HTR-8/SVneo (cell line): Measurements from ENCODE around the gene ZC3H15.
"Not testable (repeated sequence)": the region's sequence is repeated elsewhere in the genome, so short reads cannot be mapped to it uniquely, and the experiment has no call there.

ENCODE experiments used
- DNase-seq: peaks from one replicate; pipeline ENCODE4 v3.0.0; 2011; ENCODE audit warnings: low spot score, mixed read lengths; ENCODE audit not compliant: insufficient read length
- FAIRE-seq: peaks from 2 replicates; lab custom pipeline; 2011; peaks lifted over from hg19 to GRCh38; lab: Jason Lieb, UNC

ZC3H15 gene

DNA sequence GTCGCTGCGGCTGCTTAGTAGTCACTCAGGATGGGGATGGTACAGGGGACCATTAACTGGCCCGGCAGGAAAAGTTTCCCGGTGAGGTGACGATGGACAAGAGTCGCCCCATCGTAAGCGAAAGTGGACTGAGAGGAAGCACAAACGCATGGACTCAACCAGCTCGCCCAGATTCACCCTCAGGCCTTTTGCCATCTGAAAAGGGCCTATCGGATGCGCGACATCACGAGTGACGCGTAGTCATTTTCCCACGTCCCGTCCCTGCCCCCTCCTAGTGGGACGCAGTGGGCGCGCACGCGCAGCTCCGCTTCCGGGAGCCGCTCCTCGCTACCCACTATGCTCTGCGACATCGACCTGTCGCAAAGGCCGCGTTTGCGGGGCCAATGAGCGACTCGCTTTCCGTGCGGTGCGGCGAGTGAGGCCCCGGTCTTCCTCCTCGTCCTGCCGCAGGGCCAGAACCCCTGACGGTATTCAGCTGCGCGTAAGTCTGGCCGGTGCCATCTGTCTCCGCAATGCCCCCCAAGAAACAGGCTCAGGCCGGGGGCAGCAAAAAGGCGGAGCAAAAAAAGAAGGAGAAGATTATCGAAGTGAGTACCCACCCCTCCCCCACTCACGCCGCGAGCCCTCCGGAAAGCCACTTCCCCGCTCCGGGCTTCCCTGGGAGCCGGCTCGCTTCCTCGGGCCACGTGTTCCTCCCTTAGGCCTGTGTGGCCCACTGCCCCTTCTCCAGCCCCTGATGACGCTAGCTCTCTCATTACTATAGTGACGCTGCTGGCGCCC lies at the start of gene ZC3H15:
Gene ZC3H15, plus strand, starts transcription at position 390 of the 780 bp plus-strand sequence. Its CDS starts 123 bp downstream, at position 513.
- FAIRE-seq (peak; percentile 97), DNase-seq (peak; percentile 91)

DNA sequence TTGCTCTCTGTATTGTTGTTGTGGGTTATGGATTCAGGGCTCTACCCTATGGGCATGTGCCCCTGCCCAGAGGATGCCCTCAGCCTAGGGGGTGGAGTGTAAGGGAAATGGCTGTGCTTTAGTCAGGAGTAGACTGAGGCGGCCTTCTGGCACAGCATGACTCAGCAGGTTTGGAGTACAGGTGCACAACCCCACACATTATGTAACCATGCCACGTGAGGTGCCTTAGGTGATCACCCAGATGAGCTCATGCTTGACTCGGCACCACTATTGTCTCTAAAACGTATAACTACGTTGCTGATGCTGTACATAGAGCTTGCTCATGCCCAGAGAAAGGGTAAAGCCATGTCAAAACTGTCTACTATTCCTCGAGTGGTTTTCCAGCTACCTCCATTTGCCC lies 48.3 kb upstream of the ZC3H15 start:
- no peak for DNase-seq
- FAIRE-seq = no peak

DNA sequence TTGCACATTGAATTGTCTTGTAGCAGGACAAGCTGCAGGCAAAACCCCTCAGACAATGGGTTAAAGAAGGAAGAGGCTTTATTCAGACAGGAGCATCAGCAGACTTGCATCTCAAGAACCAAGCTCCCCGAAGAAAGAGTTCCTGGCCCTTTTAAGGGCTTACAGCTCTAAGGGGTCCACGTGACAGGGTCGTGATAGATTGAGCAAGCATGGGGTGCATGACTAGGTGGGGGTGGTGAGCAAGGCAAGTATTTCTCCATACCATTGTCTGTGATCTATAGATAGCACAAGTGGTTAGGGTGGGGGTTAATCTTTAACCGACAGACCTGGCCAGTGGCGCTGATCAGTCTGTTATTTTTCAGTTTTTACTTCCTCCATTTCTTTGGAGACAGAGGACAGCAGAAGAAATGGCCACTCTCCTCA lies 46.4 kb upstream of the ZC3H15 start:
- DNase-seq, FAIRE-seq: not testable (repeated sequence)

DNA sequence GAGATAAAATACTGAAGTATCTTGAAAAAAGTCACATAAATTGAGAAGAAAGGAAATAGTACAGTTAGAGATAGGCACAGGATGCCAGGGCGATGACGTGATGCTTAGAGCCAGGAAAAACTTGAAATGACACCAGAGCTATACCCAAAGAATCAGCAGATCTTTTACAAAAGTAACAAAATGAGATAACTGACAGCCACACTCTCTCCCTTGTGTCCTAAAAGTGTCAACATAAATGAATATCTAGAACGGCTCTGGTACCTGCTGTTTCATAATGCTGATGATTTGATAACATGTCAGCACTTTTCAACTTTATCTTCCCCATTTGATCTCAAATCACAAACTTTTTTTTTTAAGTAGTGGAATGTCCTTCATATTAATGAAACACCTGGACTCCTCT lies 45.6 kb upstream of the ZC3H15 start:
- DNase-seq (no peak), FAIRE-seq (no peak)

DNA sequence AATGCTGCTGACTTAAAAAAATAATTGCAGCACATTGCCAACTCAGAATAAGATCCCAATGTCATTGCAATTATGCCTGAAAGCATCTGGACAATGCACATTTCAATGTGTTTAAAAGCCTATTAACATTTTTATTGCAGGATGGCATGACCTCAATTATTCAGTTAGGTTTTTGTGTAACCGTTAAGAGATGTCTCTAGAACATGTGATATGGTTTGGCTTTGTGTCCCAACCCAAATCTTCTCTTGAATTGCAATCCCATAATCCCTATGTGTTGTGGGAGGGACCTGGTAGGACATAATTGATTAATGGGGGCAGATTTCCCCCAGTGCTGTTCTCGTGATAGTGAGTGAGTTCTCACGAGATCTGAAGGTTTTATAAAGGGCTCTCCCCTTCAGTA lies 43.2 kb upstream of the ZC3H15 start:
- no peak for DNase-seq
- FAIRE-seq = no peak

DNA sequence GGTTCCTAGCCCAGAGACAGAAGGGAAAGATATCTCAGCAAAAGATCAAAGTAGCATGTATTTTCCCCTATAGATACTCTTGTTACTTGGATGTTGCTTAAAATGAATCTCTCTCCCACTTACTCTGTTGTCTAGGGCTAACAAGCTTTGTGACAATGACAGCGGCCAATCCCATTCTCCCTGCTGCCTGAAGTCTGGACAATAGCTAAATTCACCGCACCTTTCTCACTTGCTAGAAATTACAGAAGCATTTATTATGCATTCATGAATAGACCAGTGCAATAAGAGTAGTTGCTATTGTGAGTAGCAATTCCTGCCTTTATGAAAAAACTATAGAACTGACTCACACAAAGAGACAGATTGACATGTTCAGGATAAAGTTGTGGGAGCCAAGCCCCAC lies 42.2 kb upstream of the ZC3H15 start:
- DNase-seq = no peak
- no peak for FAIRE-seq

DNA sequence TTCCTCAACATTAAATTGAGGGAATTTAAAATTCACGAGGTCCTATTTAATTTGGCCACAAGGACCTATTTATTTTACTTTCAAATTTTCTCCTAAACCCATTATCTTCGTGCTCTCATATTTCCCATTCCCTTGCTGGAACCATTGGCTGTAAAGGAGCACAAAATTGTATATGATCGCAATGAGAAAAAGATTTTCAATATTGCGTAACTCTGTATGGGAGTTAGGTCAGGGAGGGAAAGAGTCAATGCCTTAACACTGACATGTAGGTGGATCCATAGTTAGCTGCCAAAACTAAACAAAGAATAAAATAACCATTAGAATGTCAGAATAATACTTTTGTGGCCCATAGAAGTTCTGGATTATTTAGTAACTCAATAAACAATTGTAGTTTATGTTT lies 40.6 kb upstream of the ZC3H15 start:
- FAIRE-seq (no peak), DNase-seq (no peak)

DNA sequence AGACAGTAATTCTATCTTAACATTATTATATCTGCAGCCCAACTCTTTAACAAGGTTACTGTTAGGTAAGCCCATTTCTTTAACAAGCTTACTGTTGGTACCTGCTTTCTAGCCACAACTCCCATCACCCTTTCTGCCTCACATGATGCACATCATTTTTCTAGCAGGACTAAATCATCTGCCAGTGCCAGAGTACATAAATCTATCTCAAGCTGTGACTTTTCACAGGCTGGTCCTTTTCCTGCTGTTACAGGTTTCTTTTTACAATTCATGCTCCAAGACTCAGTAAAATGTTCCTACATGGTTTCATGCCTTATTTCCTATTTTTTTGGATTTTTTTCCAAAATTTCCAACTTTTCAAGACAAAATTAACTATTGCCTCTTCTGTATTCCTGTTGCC lies 30.4 kb upstream of the ZC3H15 start:
- FAIRE-seq (no peak), DNase-seq (no peak)

DNA sequence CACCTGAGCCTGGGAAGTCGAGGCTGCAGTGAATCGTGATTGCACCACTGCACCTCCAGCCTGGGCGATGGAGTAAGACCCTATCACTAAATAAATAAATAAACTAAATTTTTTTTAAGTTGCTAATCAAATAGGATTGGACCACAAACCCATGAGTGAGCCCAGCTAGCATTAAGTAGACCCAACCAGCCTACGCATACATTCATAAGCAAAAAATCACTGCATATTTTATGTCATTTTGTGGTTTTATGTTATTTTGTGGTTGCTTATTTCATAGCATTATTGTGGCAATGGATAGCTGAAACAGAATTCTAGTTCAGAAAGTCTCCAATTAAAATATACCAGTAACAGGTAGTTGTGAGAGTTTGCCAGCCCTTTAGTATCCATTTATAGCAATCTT lies 29.1 kb upstream of the ZC3H15 start:
- FAIRE-seq (no peak), DNase-seq (no peak)

DNA sequence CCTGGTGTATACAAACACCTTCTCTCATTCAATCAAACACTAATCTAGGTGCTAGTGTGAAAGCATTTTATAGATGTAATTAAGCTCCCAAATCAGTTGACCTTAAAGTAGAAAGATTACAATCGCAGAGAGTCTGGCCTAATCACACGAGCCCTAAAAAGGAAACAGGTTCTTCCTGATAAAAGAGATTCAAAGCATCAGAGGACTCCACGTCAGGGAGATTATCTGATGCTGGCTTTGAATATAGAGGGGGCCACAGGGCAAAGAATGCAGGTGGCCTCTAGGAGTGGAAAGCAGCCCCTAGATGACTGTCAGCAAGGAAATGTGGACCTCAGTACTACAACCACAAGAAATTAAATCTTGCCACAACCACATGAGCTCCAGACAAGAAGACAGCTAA lies 28.2 kb upstream of the ZC3H15 start:
- DNase-seq (no peak), FAIRE-seq (no peak)

DNA sequence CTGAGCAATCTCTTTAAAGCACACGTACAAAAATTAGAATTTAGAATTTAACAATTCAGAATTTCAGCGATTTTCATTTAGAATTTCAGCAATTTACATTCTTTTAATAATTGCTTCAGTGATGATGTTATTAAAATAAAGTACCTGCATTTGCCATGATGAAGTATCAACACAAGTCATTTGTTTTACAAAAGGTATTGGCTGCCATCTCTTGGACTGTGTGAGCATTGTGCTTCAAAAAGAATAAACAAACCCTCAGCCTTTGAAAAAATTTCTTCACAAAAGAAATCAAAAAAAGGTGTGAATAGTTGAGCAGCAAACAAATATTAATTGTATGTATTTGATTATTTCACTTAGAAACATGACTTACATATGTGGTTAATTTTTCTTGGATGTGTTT lies 27.1 kb upstream of the ZC3H15 start:
- DNase-seq = no peak
- no peak for FAIRE-seq

DNA sequence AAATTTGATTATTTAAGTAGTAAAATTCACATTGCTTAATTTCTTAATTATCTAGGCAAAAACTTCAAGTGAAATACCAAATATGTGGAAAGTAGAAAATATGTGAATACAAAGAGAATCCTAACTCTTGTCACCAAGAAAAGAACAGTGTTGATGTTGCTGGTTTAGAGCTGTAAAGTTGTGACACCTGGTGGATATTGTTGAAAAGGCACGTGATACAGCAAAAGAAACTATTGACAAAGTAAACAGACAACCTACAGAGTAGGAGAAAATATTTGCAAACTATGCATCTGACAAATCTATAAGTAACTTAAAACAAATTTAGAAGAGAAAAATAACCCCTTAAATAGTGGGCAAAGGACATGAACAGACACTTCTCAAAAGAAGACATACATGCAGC lies 25.6 kb upstream of the ZC3H15 start:
- no peak for FAIRE-seq
- DNase-seq = no peak

DNA sequence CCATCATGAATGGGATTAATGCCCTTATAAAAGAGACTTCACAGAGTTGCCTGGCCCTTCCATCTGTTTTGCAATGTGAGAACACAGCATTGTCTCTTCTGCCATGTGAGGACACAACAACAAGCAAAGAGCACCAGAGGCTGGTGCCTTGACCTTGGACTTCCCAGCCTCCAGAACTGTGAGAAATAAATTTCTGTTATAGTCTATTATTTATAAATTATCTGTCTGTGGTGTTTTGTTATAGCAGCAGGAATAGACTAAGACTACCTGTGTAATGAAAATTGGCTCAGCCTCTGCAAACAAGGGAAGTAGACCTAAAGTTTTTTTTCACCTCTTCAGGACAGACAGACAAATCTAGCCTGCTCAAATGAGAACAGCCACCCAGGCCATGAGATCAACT lies 19.3 kb upstream of the ZC3H15 start:
- FAIRE-seq (no peak), DNase-seq (no peak)

DNA sequence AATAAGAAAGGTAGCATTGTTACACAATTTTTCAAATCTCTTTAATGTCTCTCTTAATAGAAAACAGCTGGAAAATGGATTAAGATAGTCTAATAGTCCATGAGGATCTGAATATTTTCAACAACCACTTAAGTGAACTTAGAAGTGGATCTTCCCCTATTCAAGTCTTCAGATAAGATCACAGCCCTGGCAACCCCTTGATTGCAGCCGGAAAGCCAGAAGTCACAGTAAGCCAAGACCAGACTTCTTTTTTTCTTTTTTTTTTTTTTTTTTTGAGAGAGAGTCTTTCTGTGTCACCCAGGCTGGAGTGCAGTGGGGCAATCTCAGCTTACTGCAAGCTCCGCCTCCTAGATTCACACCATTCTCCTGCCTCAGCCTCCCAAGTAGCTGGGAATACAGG lies 18.6 kb upstream of the ZC3H15 start:
- no peak for FAIRE-seq
- no peak for DNase-seq

DNA sequence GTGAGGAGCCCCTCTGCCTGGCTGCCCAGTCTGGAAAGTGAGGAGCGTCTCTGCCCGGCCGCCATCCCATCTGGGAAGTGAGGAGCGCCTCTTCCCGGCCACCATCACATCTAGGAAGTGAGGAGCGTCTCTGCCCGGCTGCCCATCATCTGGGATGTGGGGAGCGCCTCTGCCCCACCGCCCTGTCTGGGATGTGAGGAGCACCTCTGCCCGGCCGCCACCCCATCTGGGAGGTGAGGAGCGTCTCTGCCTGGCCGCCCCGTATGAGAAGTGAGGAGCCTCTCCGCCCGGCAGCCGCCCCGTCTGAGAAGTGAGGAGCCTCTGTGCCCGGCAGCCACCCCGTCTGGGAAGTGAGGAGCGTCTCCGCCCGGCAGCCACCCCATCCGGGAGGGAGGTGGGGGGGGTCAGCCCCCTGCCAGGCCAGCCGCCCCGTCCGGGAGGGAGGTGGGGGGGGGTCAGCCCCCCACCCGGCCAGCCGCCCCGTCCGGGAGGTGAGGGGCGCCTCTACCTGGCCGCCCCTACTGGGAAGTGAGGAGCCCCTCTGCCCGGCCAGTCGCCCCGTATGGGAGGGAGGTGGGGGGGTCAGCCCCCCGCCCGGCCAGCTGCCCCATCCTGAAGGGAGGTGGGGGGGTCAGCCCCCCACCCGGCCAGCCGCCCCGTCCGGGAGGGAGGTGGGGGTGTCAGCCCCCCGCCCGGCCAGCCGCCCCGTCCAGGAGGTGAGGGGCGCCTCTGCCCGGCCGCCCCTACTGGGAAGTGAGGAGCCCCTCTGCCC lies 13.2 kb upstream of the ZC3H15 start:
- FAIRE-seq, DNase-seq: not testable (repeated sequence)

DNA sequence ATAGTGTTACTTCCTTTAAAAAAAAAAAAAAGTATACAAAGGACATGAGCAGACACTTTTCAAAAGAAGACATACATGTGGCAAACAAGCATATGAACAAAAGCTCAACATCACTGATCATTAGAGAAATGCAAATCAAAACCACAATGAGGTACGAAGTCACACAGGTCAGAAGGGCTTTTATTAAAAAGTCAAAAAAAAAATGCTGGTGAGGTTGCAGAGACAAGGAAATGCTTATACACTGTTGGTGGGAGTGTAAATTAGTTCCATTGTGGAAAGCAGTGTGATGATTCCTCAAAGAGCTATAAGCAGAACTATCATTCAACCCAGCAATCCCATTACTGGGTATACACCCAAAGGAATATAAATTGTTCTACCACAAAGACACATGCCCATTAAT lies 11.8 kb upstream of the ZC3H15 start:
- not testable (repeated sequence) for FAIRE-seq

DNA sequence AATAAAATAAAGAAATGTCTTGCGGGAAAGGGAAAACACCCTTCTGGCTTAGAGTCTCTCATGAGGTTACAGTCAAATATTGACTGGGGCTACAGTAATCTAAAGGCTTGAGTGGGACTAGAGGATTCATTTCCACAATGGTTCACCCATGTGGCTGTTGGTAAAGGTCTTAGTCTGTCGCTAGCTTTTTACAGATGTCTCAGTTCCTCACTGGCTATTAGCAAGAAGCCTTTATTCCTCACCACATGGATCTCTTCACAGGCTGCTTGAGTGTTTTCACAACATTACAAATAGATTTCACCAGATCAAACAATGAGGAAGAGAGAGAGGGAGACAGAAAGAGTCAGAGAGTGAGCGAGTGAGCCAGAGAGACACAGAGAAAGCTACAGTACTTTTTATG lies 8.3 kb upstream of the ZC3H15 start:
- DNase-seq (no peak), FAIRE-seq (no peak)

More for the DNA sequence above, 11.8 kb upstream of the ZC3H15 start:
- not testable (repeated sequence) for DNase-seq

DNA sequence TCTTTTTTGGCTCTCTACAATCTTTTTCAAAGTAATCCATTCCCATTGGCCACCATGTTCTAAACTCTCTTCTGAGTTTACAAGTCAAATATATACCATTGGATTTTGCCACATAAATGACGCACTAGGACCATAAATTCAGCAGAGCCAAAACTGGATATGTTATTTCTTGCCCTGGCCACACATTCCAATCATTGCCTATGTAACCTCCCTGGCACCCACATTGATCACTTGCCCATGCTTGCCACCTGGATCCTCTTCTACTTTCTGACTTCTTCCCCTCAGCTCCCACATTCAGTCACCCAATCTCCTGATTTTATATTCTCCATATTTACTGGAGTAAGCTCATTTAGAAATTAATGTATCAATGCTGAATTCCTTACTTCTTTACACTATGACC lies 5.1 kb upstream of the ZC3H15 start:
- FAIRE-seq (no peak), DNase-seq (no peak)

DNA sequence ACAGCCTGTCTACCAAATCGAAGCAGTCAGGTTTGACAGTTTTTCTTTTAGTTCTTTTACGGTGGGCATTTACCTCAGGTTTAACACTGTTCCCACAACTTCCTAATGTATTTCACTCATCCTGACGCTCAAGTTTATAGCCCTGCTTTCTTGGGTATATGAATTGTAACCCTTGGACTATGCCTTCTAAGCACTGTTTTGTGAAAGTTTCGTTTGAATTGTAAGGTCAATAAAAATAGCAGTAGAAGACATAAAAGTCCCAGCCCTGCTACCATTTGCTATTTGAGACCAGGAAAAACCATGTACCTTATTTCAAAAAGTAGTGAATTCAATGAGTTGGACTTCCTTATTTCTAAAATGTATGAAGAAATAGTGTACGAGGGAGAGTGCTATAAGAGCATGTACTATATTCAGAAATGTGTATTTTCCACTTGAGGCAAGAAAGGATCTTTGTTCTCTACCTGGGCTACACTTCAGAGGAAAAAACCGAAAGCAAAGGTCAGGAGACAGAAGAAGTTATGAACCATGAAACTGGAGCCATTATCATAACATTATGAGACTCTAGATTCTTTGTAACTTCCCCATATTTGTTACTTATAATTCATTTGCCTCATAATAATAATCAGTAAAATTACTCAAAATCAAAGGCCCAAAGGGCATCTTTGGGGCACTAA lies 1.9 kb upstream of the ZC3H15 start:
- DNase-seq = no peak

DNA sequence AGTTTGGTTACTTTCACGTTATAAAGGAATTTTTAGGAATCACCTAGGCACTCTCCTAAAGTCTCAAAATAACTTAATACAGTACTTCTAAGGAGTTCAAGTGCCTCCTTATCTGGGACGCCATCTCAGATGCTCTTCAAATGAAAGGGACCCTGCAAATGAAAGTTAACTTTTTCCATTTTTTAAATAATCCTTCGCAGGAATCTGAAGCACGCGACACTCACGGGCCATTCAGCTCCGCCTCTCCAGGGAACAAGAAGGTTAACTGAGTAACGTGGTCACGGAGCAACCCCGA lies 537 bp upstream of the ZC3H15 start:
- FAIRE-seq (no peak), DNase-seq (no peak)

More for the DNA sequence above, 1.9 kb upstream of the ZC3H15 start:
- no peak for FAIRE-seq
